GM10248 (cell line): Measurements from ENCODE around the gene RBM19.
A peak's percentile ranks its signal among the peaks of the same experiment; 100 is the strongest.

ENCODE experiments used
- CTCF ChIA-PET: fragments of 300-600 bp; sonication (Branson Sonifier 250); formaldehyde crosslinking; extraction: SDS; loops from one replicate; lab custom pipeline; 2021; ENCODE audit warnings: antibody characterized with exemption; lab: Yijun Ruan, JAX
- POLR2A ChIA-PET: fragments of 350-650 bp; sonication (Branson Sonifier 250); formaldehyde crosslinking; extraction: SDS; loops from one replicate; lab custom pipeline; 2020; ENCODE audit warnings: antibody characterized with exemption; lab: Yijun Ruan, JAX
- DNase-seq: peaks from one replicate; pipeline ENCODE4 v3.0.0; 2012; ENCODE audit errors: extremely low spot score
- CTCF ChIP-seq: IDR thresholded peaks from 2 replicates; pipeline ENCODE4 v1.5.1; 2012; ENCODE audit warnings: mild to moderate bottlenecking, low read depth; ENCODE audit errors: extremely low read depth, missing control alignments, control extremely low read depth

The RBM19 gene

GRCh38 chr12:113870035-113870434 lies 96.1 kb downstream of the RBM19 start:
- ChIA-PET CTCF (no interaction called here), POLR2A (no interaction called here)
- no peak for TF ChIP-seq CTCF
- no peak for DNase-seq

GRCh38 chr12:113868365-113868764 lies 97.8 kb downstream of the RBM19 start:
- ChIA-PET POLR2A (no interaction called here), CTCF (no interaction called here)
- TF ChIP-seq CTCF: no peak
- DNase-seq: no peak

- no peak for DNase-seq
- ChIA-PET POLR2A (no interaction called here), CTCF (interaction anchor here (1.1 to 1.5 kb wide), 4 partner anchors 14 to 406 kb away, joined by 3 read pairs; no protein-coding TSS in a partner anchor)
- no peak for TF ChIP-seq CTCF
Measured at GRCh38 chr12:113867258-113867657, 98.9 kb downstream of the RBM19 start.

- POLR2A ChIA-PET: no interaction called here
- TF ChIP-seq CTCF: no peak
- CTCF ChIA-PET: interaction anchor here (1.1 to 1.5 kb wide), 3 partner anchors 14 to 405 kb away, joined by 3 read pairs; no protein-coding TSS in a partner anchor
- DNase-seq: no peak
Measured at GRCh38 chr12:113866496-113866895, 99.6 kb downstream of the RBM19 start.

- no peak for TF ChIP-seq CTCF
- POLR2A ChIA-PET: no interaction called here
- DNase-seq: no peak
- CTCF ChIA-PET: interaction anchor here (1.1 to 2.0 kb wide), 4 partner anchors 10 to 49 kb away, joined by 3 to 7 read pairs (median 5); no protein-coding TSS in a partner anchor
Measured at GRCh38 chr12:113863455-113863845, 102.7 kb downstream of the RBM19 start.

- peak; percentile 59 for DNase-seq
- ChIA-PET CTCF (interaction anchor here (0.9 to 1.7 kb wide), 6 partner anchors 8 to 50 kb away, joined by 3 to 6 read pairs (median 4); no protein-coding TSS in a partner anchor), POLR2A (no interaction called here)
- TF ChIP-seq CTCF: no peak
Measured at GRCh38 chr12:113862590-113863454, 103.3 kb downstream of the RBM19 start.
